MV-4-11 (cell line): ENCODE results near the gene FIG4.
A peak's percentile ranks its signal among the peaks of the same experiment; 100 is the strongest.
"Not testable (repeated sequence)": the region's sequence is repeated elsewhere in the genome, so short reads cannot be mapped to it uniquely, and the experiment has no call there.

ENCODE experiments used
- DNase-seq: peaks from one replicate; lab custom pipeline; 2025; lab: John Stamatoyannopoulos, UW

FIG4 gene

GRCh38 chr6:109854541-109855308 is 163.6 kb downstream of the FIG4 start:
- no peak for DNase-seq

DNA sequence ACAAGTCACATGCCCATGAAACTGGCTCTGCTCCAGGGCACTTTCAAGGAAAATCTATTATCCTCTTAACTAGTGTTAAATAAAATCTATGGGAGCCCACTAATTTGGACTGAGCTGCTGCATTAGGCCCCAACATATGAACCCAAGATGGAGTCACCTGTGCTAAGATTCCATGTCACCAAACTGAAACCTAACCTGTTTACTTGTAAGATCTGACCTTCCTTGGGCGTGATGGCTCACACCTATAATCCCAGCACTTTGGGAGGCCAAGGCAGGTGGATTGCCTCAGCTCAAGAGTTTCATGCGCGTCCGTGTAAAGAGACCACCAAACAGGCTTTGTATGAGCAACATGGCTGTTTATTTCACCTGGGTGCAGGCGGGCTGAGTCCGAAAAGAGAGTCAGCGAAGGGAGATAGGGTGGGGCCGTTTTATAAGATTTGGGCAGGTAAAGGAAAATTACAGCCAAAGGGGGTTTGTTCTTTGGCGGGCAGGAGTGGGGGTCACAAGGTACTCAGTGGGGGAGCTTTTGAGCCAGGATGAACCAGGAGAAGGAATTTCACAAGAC is 164.5 kb downstream of the FIG4 start:
- DNase-seq, result not testable (repeated sequence)

DNA sequence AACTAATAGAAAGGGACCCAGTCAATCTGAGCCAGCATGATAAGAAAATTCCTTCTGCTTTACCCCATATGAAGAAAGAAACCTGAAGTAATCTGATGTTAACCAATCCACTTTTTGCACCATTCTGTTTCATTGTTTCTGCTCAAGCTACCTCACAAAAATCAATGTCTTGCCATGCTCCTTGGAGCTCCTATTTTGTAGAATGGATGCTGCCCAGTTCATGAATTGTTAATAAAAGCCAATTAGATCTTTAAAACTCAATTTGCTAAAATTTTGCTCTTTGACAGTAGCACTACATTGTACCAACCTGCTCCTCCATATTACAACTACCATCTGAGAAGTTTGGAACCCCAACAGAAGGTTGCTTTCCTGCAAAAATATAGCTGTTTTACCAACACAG is 170.8 kb downstream of the FIG4 start:
- DNase-seq, result no peak

DNA sequence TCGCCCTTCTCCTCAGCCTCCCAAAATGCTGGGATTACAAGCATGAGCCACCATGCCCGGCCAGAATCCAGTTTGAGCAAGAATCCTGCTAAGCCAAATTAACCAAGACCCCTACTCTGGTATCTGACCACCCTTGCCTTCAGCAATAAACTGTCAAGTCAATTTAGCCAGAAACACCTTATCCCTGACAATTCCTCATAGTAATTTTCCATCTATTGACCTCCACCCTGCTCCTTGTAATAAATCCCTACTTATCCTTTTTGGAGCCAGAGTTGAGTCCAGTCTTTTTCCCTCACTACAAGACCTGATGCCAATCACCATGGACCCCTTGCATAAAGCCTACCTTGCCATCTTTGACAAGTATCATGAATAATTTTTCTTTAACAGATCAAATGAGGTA is 173.0 kb downstream of the FIG4 start:
- no peak for DNase-seq

- no peak for DNase-seq
These were observed 174.9 kb downstream of the FIG4 start for GRCh38 chr6:109865968-109866367.

DNA sequence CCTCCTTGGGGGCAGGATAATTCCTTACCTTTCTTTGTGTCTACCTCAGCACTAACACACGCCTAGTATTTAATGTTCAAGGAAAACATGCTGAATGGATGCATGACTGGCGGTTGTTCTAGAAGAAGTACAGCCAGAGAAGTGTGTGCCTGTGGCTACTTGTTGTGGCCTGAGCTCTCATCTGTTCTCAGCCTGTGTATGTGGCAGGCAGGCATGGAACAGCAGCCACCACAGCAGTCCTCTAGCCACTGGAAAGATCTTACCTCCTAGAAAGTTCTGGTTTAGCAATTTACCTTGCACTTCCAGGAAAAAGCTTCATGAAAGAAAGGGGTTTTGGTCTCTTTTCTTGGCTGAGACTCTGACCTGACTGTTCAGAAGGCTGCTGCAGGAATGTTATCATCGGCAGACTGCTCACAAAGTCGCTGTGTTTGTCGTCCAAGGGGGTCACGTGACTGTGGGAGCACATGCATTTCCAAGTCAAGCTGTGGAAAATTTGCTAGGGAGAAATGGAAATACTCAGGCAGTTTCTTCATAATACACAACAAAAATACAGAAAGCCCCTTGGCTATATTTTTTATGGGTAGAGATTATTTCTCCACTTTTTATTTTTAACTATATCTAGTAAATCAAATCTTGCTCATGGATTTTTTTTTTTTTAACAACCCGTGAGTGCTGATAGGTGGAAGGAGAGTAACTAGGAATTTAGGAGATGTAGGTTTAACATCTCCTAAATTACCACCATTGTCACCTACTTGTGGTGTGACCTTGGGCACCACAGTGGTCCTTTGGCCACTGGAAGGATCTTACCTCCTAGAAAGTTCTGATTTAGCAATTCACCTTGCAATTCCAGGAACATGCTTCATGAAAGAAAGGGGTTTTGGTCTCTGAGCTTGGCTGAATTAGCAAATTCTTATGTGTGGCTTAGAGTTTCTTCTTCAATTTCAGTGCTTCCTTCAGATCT is 176.2 kb downstream of the FIG4 start:
- no peak for DNase-seq

GRCh38 chr6:109867970-109868358 is 176.9 kb downstream of the FIG4 start:
- no peak for DNase-seq

DNA sequence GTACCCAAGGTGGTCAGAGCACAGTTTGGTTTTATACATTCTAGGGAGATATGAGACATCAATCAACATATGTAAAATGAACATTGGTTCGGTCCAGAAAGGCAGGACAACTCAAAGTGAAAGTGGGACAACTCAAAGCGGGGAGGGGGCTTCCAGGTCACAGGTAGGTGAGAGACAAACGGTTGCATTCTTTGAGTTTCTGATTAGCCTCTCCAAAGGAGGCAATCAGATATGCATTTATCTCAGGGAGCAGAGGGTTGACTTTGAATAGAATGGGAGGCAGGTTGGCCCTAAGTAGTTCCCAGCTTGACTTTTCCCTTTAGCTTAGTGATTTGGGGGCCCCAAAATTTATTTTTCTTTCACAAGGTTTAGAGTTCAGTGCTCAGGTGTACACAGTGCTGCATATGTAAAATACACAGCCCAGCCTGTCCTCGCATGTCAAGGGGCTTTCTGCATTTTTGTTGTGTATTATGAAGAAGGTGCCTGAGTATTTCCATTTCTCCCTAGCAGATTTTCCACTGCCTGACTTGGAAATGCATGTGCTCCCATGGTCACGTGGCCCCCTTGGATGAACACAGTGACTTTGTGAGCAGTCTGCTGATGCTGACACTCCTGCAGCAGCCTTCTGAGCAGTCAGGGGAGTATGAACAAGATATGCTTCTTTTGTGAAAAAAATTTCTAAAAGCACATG is 178.4 kb downstream of the FIG4 start:
- not testable (repeated sequence) for DNase-seq

GRCh38 chr6:109870089-109870410 is 179.0 kb downstream of the FIG4 start:
- DNase-seq, result no peak

- no peak for DNase-seq
These were observed 181.5 kb downstream of the FIG4 start for GRCh38 chr6:109872549-109872948.

DNA sequence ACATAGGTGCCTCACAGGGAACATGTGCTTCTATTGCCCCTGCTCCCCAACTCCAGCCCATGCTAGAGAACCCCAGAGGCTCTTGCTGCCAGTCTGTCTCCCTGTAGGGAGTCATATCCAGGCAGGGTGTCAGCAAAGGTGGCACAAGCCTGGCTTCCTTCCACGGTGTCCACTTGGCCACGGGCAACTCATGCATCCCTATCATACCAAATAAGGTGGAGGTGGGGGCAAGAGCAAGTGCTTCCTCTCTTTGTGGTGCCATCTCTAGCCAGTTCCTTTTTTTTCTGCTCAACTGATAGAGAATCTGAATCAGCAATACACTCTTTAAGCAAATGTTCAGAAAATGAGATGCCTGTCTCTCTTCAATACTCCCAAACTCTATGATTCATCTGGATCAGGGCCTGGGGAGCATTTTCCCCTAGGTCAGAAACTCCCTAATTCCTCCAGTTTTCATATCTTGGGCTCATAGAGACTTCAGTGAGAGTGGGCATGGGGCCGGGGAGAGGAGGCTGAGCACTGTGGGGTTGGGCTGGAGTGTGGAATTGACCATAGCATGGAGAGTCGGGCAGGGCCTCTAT is 182.0 kb downstream of the FIG4 start:
- DNase-seq, result peak; percentile 69

DNA sequence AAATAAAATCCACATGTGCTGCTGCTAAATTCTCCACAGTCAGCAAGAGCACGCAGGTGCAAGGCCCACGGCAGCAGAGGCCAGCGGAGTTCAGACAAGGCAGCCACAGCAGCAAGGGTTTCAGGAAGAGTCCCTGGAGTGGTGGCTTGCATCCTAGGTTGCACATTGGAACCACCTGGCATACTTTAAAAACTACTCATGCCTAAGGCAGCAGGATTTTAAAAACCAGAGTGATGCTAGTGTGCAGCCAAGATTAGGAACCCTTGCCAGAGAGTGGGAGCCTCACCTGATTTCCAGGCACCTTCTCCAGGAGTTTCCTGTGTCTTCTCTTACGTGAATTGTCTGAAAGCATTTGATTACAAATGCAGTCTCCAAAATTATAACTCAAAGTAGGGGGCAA is 183.0 kb downstream of the FIG4 start:
- no peak for DNase-seq

- no peak for DNase-seq
These were observed 183.5 kb downstream of the FIG4 start for GRCh38 chr6:109874621-109875020.
